Measurements from ENCODE around the gene CCNY. TPM values are rescaled to one million over a fixed set of nuclear protein-coding genes. Genes with fewer than 3 reads are reported as not detected.

CCNY gene
- total RNA-seq, 1 donor from 2014 or later = 41.3 TPM

DNA sequence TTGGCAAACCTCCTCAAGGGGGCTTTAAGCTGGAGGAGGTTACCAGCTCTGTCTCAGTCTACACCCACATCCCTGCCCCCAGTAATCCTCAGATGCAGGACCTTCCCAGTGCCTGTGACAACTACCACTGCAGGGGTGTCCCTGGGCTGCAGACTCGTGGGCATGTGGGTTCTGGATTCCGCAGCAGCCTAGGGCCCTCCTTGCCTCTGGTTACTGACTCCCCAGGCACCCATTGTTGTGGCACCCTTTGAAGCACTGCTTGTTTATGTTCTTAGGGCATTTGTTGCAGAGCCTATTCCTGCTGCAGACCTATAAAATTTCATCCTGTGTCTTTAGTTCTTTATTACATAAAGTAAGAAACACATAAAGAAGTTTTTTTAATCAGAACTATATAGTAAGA, 217.7 kb downstream of the CCNY start:
- TF ChIP-seq, protein P1, sequence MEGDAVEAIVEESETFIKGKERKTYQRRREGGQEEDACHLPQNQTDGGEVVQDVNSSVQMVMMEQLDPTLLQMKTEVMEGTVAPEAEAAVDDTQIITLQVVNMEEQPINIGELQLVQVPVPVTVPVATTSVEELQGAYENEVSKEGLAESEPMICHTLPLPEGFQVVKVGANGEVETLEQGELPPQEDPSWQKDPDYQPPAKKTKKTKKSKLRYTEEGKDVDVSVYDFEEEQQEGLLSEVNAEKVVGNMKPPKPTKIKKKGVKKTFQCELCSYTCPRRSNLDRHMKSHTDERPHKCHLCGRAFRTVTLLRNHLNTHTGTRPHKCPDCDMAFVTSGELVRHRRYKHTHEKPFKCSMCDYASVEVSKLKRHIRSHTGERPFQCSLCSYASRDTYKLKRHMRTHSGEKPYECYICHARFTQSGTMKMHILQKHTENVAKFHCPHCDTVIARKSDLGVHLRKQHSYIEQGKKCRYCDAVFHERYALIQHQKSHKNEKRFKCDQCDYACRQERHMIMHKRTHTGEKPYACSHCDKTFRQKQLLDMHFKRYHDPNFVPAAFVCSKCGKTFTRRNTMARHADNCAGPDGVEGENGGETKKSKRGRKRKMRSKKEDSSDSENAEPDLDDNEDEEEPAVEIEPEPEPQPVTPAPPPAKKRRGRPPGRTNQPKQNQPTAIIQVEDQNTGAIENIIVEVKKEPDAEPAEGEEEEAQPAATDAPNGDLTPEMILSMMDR (IDR thresholded peaks at IDR 0.05; ENCODE audit: insufficient read depth, low read length, poor library complexity, severe bottlenecking) = no peak
- DNase-seq (ENCODE audit: low read depth) = no peak
- Histone ChIP-seq H3K4me3 (ENCODE audit: low read depth, low read length) (no peak overlapping the region), H3K27me3 (ENCODE audit: control insufficient read depth, insufficient read depth, low read length) (no peaks in the 10 kb centered on the region), H3K36me3 (ENCODE audit: control insufficient read depth, insufficient read depth, low read length) (no peaks in the 10 kb centered on the region)

DNA sequence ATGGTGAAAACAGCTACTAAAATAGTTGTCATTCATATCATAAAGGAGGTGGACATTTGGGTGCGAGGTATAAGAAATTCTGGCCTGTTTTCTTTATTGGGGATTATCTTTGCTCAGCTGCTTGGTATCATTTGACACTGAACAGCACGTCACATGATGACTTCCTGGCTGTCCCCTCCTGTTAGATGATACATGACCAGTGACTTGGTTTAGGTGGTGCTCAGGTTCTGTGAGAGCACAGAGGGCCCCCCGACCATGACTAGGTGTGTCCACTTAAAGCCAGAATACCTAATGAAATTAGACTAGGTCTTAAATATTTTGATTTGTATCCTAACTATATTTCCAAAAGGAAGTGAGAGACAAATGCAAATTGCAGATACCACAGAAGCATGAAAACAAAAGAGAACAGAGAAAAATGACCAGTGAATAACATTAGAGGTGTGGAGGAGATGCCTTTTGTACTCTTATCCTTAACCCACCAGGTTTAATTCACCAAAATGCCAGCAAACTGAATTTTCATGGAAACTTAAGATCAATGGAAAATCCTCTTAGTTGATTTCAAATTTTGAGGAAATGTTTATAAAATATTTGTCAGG, 218.2 kb downstream of the CCNY start:
- no peak for DNase-seq (ENCODE audit: low read depth)
- TF ChIP-seq, protein P1 (IDR thresholded peaks at IDR 0.05; ENCODE audit: insufficient read depth, low read length, poor library complexity, severe bottlenecking) = no peak
- no peaks in the 10 kb centered on the region for H3K36me3 ChIP-seq (ENCODE audit: control insufficient read depth, insufficient read depth, low read length)

DNA sequence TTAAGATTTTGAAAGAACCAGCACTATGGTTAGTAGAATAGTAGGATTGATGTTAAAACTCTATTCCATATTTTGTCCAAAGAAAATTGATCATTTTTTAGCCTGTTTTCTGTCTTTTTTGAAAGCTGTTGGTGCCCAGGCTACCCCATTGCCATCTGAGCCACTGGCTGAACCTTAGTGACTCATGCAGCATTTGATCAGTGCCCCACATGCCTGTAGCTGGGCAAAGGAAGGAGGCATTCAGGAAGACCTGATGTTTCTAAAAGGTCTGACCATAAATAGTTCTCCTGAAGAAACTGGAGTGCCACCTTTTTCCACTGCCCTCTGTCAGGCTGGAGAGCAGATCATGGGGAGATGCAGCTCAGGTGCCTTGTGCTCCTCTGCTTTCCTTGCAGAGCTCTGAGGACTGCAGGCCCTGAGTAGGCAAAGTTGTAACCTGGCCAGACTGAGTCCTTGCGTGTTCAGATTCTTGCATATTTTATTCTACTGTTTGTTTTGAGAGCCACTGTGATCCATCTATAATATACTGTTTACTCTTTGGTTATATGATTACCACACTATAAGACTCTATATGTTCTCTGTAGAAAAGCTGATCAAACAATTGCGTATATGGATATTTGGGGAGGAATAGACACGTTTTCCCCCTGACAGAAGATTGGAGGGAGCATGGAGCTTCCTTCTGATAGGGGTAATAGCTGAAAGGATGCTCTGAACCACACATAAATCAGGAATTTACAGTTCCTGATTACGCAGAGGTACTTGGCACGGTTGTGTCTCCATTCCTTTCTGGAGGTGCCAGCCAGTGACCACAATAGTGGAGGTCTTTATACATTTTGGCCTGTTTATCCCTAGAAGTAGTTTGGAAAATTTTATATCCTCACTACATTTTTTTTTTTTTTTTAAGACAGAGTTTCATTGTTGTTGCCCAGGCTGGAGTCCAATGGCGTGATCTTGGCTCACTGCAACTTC, 219.9 kb downstream of the CCNY start:
- Histone ChIP-seq H3K36me3 (ENCODE audit: control insufficient read depth, insufficient read depth, low read length) (no peaks in the 10 kb centered on the region), H3K4me3 (ENCODE audit: low read depth, low read length) (no peak overlapping the region), H3K27me3 (ENCODE audit: control insufficient read depth, insufficient read depth, low read length) (no peaks in the 10 kb centered on the region)
- no peak for DNase-seq (ENCODE audit: low read depth)
- TF ChIP-seq, protein P1 (IDR thresholded peaks at IDR 0.05; ENCODE audit: insufficient read depth, low read length, poor library complexity, severe bottlenecking) = no peak

More for the DNA sequence above, 218.2 kb downstream of the CCNY start:
- H3K27me3 ChIP-seq (ENCODE audit: control insufficient read depth, insufficient read depth, low read length) = no peaks in the 10 kb centered on the region
- no peak overlapping the region for H3K4me3 ChIP-seq (ENCODE audit: low read depth, low read length)

DNA sequence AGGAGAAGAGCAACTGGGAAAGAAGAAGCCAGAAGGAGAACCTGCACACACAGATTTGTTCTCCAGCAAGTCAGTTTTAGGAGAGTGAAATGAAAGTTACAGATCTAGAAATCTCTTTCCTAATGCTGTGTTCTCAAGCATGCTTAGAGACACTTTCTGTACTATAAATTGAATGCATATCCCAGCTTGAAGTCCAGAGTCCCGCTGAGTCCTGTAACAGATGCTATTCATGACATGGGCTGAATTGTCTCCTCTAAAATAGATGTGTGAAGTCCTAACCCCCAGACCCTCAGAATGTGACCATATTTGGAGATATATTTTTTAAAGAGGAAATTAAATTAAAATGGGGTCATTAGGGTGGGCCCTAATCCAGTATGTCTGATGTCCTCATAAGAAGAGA, 222.0 kb downstream of the CCNY start:
- no peaks in the 10 kb centered on the region for H3K36me3 ChIP-seq (ENCODE audit: control insufficient read depth, insufficient read depth, low read length)
- TF ChIP-seq, protein P1 (IDR thresholded peaks at IDR 0.05; ENCODE audit: insufficient read depth, low read length, poor library complexity, severe bottlenecking) = no peak
- no peak overlapping the region for H3K4me3 ChIP-seq (ENCODE audit: low read depth, low read length)
- DNase-seq (ENCODE audit: low read depth) = no peak
- H3K27me3 ChIP-seq (ENCODE audit: control insufficient read depth, insufficient read depth, low read length) = no peaks in the 10 kb centered on the region

DNA sequence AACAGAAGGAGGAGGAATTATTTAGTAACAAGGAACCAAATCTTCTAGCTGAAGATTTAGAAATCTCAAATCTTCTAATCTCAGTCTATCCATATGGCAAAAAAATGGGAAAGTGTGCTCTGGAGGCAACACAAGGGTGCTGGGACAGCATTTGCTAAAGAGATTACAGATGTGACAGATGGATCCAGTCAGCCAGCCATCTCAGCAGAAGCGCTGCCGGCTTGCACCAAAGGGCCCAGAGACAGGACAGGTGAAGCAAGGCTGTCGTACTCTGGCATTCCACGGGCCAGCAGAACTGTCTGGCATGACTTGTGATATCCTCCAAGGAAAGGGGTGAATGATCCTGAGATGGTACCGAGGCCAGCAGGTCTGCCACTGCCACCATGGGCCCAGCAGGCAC, 223.1 kb downstream of the CCNY start:
- TF ChIP-seq, protein P1 (IDR thresholded peaks at IDR 0.05; ENCODE audit: insufficient read depth, low read length, poor library complexity, severe bottlenecking) = no peak
- H3K36me3 ChIP-seq (ENCODE audit: control insufficient read depth, insufficient read depth, low read length) = no peaks in the 10 kb centered on the region
- H3K4me3 ChIP-seq (ENCODE audit: low read depth, low read length) = no peak overlapping the region
- DNase-seq (ENCODE audit: low read depth) = no peak
- H3K27me3 ChIP-seq (ENCODE audit: control insufficient read depth, insufficient read depth, low read length) = no peaks in the 10 kb centered on the region

Measured in kidney epithelial cell (primary cell).